Right kidney (tissue), 9 donors: ENCODE measurements around the gene GCLM.
"Not testable (repeated sequence)": the region's sequence is repeated elsewhere in the genome, so short reads cannot be mapped to it uniquely, and the experiment has no call there.

Experiments
- DNase-seq: peaks from one replicate; pipeline ENCODE4 v3.0.0-alpha.2; 2016
- long read RNA-seq, 8 donors: transcript quantifications; one replicate each; lab custom pipeline, GENCODE V29; 2026

Gene GCLM
- long read RNA-seq, donor 1, full-length matches to known transcripts: 2 of 2 reads
- long read RNA-seq, donor 1, partial matches to known transcripts: 0 of 2 reads
- long read RNA-seq, donor 1, other reads (novel, unspliced or antisense): 0 of 2 reads
- long read RNA-seq, donor 2, full-length matches to known transcripts: 2 of 2 reads
- long read RNA-seq, donor 2, partial matches to known transcripts: 0 of 2 reads
- long read RNA-seq, donor 2, other reads (novel, unspliced or antisense): 0 of 2 reads
- long read RNA-seq, donor 3, full-length matches to known transcripts: 5 of 5 reads
- long read RNA-seq, donor 3, partial matches to known transcripts: 0 of 5 reads
- long read RNA-seq, donor 3, other reads (novel, unspliced or antisense): 0 of 5 reads
- long read RNA-seq, donor 4, full-length matches to known transcripts: 3 of 3 reads
- long read RNA-seq, donor 4, partial matches to known transcripts: 0 of 3 reads
- long read RNA-seq, donor 4, other reads (novel, unspliced or antisense): 0 of 3 reads
- long read RNA-seq, donor 5, full-length matches to known transcripts: 1 of 1 reads
- long read RNA-seq, donor 5, partial matches to known transcripts: 0 of 1 reads
- long read RNA-seq, donor 5, other reads (novel, unspliced or antisense): 0 of 1 reads
- long read RNA-seq, donor 6, full-length matches to known transcripts: 8 of 8 reads
- long read RNA-seq, donor 6, partial matches to known transcripts: 0 of 8 reads
- long read RNA-seq, donor 6, other reads (novel, unspliced or antisense): 0 of 8 reads
- long read RNA-seq, donor 7, full-length matches to known transcripts: 6 of 6 reads
- long read RNA-seq, donor 7, partial matches to known transcripts: 0 of 6 reads
- long read RNA-seq, donor 7, other reads (novel, unspliced or antisense): 0 of 6 reads
- long read RNA-seq, donor 8, full-length matches to known transcripts: 8 of 8 reads
- long read RNA-seq, donor 8, partial matches to known transcripts: 0 of 8 reads
- long read RNA-seq, donor 8, other reads (novel, unspliced or antisense): 0 of 8 reads

- peak; percentile 92 for DNase-seq
Observed at GRCh38 chr1:93909146-93910050, at the start of gene GCLM. Gene GCLM, minus strand, starts transcription at chr1:93909430. Its CDS starts 267 bp downstream, at chr1:93909163.

GRCh38 chr1:93958726-93959100 lies 49.5 kb upstream of the GCLM start:
- DNase-seq: no peak

DNA sequence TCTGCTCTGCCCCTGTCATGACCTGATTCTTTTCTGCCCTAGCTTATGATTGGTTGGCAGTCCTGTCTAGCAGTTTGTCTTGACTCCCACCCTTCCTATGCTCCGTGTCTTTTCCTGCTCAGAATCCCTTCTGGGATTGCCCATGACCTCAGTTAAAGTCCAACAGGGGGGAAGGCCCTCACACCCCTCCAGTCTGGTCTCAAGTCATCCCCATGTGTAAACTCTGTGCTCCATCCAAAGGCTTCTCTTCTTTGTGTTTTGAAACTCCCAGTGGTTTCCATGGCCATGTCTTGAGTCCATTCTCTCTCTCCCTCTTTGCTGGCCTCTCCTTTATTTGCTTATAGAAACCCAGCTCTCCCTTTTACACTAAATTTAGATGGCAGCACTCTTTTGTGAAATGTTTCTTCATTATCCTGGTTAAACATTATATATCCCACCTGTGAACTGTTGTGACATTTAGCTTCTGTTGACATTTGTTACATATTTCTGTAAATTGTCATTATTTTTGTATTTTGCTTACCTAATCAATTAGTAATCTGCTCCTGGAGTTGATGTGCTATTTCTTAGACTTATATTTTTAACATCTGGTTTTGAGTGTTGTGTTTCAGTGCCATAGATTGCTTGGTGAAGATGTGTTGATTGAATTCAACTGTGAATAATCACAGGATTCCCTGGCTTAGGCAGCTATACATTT lies 48.9 kb upstream of the GCLM start:
- no peak for DNase-seq

DNA sequence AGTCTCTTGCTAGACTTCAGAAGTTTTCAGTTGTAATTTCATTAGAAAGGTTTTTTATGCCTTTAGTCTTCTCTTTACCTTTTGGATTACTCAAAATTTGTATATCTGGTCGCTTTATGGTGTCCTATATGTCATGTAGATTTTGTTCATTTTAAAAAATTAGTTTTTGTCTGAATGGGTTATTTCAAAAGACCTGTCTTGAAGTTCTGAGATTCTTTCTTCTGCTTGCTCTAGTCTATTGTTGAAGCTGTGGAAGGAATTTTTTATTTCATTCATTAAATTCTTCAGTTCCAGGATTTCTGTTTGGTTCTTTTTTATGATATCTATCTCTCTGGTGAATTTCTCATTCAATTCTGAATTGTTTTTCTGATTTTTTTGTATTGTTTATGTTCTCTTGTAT lies 46.5 kb upstream of the GCLM start:
- DNase-seq: no peak

- not testable (repeated sequence) for DNase-seq
Observed at GRCh38 chr1:93947002-93947686, 37.9 kb upstream of the GCLM start.

DNA sequence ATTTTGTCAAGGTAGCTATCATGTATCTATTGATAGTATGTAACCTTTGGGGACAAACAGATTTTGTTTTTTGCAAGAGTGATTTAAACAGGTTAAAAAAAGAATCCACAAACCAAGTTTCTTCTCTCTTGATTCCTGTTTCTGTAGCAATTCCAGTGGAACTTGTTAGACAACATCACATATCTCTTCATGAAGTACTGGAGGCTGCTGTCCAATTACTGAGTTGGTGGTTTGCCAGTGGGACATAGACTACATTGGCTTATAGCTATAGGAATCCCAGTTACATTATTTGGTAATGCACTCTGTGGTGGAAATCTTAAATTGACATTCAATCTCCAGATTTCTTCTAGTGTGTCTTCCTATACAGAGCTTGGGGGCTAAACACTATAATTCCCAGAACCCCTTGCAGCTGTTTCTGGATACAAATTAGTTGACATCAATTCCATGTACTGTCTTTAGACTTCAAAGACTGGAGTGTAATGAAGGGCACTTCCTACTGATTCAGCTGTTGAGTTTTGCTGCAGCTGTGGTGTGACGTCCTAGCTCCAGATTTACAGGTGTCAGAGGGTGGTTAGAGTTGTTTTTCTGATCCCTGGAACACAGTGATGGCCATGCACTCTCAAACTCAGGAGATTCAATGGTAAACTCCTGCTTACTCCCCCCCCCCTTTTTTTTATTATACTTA lies 29.4 kb upstream of the GCLM start:
- DNase-seq: no peak

- DNase-seq: no peak
Observed at GRCh38 chr1:93937997-93938396, 28.8 kb upstream of the GCLM start.

- DNase-seq: no peak
Observed at GRCh38 chr1:93925206-93925605, 16.0 kb upstream of the GCLM start.

GRCh38 chr1:93919780-93920179 lies 10.6 kb upstream of the GCLM start:
- DNase-seq: no peak

GRCh38 chr1:93917302-93917701 lies 8.1 kb upstream of the GCLM start:
- DNase-seq: no peak

DNA sequence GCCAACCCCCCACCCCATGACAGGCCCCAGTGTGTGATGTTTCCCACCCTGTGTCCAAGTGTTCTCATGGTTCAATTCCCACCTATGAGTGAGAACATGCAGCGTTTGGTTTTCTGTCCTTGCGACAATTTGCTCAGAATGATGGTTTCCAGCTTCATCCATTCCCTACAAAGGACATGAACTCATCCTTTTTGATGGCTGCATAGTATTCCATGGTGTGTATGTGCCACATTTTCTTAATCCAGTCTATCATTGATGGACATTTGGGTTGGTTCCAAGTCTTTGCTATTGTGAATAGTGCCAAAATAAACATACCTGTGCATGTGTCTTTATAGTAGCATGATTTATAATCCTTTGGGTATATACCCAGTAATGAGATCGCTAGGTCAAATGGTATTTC lies 1.6 kb upstream of the GCLM start:
- DNase-seq: not testable (repeated sequence)

- no peak for DNase-seq
Observed at GRCh38 chr1:93910305-93910704, 1.1 kb upstream of the GCLM start.

DNA sequence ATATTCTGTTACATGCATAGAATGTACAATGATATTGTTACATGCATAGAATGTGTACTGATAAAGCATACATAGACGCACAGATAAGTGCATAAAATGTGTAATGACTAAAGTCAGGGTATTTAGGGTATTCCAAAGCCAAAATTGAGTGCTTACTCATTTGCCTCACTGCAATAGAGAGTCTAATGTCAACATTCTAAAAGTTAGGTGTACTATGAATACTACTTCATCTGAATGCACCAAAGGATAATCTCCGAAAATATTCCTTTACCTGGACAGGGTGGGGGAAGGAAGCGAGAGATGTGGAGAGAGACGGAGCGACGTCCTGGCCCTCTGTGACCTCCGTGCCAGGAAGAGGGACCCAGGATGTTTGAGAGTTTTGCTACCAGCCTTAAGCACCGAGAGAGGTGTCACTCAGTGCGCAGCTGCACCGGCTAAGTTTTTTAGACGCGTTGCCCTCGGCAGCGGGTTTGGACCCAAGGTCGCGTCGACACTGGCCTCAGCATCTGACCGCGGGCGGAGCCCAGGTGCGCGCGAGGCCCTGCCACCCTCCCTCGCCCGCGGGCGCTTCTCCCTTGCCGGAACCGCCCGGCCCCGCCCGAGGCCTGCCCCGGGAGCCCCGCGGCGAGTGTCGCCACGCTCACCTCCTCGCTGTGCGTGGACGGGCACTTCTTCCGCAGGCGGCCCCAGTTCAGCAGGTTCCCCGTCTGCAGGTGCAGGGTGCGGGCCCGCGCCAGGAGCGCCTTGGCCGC lies 660 bp downstream of the GCLM start:
- peak; percentile 70 for DNase-seq

- DNase-seq: peak; percentile 8
Observed at GRCh38 chr1:93907718-93908117, 1.5 kb downstream of the GCLM start.

GRCh38 chr1:93906480-93906879 lies 2.8 kb downstream of the GCLM start:
- DNase-seq: no peak

DNA sequence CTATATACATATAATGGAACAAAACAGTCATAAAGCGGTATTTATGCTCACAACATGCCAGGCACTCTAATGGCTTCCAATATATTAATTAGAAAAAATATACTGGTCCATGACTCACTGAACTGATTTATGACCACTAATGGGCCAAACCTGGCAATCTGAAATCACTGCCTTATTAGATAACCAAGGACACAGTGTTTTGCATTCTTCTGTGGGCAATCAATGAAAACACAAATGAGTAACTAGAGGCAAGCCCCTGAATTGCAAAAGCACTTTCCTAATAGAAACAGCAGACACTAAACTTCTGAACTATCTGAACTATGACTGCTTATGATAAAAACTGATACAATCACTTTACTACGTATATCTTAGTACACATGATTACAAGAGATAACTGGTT lies 3.5 kb downstream of the GCLM start:
- no peak for DNase-seq

- DNase-seq: no peak
Observed at GRCh38 chr1:93905051-93905450, 4.2 kb downstream of the GCLM start.

GRCh38 chr1:93904228-93904627 lies 5.0 kb downstream of the GCLM start:
- no peak for DNase-seq

GRCh38 chr1:93900723-93901504 lies 8.3 kb downstream of the GCLM start:
- DNase-seq: no peak
